Measurements from ENCODE around the gene AKAP12. TPM values are rescaled to one million over a fixed set of nuclear protein-coding genes. Genes with fewer than 3 reads are reported as not detected.

AKAP12 gene
- polyA plus RNA-seq, 2 of the 4 experiments (the other 2 are of a cell fraction), result 32.1 to 192 TPM

DNA sequence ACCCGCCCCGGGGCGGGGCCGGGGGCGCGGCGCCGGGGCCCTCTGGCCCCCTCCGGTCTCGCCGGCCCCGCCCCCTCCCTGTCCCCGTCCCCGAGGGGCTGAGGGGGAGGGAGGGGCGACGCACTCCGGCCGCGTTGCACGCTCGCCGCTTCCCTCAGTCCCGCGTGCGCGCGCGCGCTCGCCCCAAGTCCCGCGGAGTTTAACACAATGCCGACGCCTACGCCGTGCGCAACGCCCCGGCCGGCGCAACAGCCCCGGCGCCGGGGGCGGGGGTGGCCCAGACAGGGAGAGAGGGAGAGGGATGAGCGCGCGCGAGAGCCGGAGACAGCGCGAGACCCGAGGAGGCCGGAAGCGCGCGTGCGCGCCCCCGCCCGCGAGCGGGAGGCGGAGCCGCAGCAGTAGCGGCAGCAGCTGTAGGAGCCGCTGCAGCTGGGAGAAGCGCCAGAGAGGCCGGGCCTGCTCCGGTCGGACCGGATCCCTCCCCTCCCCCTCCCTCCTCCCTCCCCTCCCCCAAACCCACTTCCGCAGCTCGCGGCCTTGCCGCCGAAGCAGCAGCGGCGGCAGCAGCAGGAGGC, 150.6 kb downstream of the AKAP12 start:
- peak overlapping the region; percentile 100 for H3K27ac ChIP-seq
- H3K9me3 ChIP-seq, result no peaks in the 10 kb centered on the region
- H3K4me1 ChIP-seq, result peaks cover 33% of the 10 kb centered on the region
- H3K4me3 ChIP-seq, result peak overlapping the region; percentile 93
- DNase-seq (ENCODE audit: low read depth in 1 of 2, low spot score in 1 of 2), result peak; percentile 74 to 97
- peak overlapping the region; percentile 98; the same call in 2 of the 3 replicates for H3K4me2 ChIP-seq
- TF ChIP-seq TFCP2L1 (CRISPR knock-in tag; IDR thresholded peaks at IDR 0.05) (no peak), CBX8 (IDR thresholded peaks at IDR 0.05) (no peak), MYC (IDR thresholded peaks at IDR 0.05; ENCODE audit: borderline replicate concordance, low read length) (peak; percentile 51), EP300 (IDR thresholded peaks at IDR 0.05) (no peak), KDM5A (IDR thresholded peaks at IDR 0.05) (no peak), EHMT2 (IDR thresholded peaks at IDR 0.05; ENCODE audit: low read depth) (no peak), GATA3 (IDR thresholded peaks at IDR 0.05; ENCODE audit: borderline replicate concordance) (peak; percentile 42; the same call in 1 of the 2 replicates), JUN (IDR thresholded peaks at IDR 0.05) (no peak; a peak in 2 of 5 replicates), FOSL2 (IDR thresholded peaks at IDR 0.05) (no peak), FOSL2 (CRISPR knock-in tag; IDR thresholded peaks at IDR 0.05) (no peak), CHD2 (IDR thresholded peaks at IDR 0.05; ENCODE audit: low read length, partially characterized antibody) (peak; percentile 92), NPAS2 (CRISPR knock-in tag; IDR thresholded peaks at IDR 0.05; ENCODE audit: borderline replicate concordance) (no peak), RCOR1 (IDR thresholded peaks at IDR 0.05; ENCODE audit: low read depth, low read length) (no peak), MAFK (IDR thresholded peaks at IDR 0.05; ENCODE audit: partially characterized antibody) (no peak), JUNB (IDR thresholded peaks at IDR 0.05) (no peak), ZFP36 (IDR thresholded peaks at IDR 0.05; ENCODE audit: borderline replicate concordance, partially characterized antibody) (no peak), RARB (CRISPR knock-in tag; IDR thresholded peaks at IDR 0.05) (no peak), SREBF2 (IDR thresholded peaks at IDR 0.05) (no peak)
- TF ChIP-seq, protein P1, sequence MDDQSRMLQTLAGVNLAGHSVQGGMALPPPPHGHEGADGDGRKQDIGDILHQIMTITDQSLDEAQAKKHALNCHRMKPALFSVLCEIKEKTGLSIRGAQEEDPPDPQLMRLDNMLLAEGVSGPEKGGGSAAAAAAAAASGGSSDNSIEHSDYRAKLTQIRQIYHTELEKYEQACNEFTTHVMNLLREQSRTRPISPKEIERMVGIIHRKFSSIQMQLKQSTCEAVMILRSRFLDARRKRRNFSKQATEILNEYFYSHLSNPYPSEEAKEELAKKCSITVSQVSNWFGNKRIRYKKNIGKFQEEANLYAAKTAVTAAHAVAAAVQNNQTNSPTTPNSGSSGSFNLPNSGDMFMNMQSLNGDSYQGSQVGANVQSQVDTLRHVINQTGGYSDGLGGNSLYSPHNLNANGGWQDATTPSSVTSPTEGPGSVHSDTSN (IDR thresholded peaks at IDR 0.05), result no peak
- TF ChIP-seq, protein P2, sequence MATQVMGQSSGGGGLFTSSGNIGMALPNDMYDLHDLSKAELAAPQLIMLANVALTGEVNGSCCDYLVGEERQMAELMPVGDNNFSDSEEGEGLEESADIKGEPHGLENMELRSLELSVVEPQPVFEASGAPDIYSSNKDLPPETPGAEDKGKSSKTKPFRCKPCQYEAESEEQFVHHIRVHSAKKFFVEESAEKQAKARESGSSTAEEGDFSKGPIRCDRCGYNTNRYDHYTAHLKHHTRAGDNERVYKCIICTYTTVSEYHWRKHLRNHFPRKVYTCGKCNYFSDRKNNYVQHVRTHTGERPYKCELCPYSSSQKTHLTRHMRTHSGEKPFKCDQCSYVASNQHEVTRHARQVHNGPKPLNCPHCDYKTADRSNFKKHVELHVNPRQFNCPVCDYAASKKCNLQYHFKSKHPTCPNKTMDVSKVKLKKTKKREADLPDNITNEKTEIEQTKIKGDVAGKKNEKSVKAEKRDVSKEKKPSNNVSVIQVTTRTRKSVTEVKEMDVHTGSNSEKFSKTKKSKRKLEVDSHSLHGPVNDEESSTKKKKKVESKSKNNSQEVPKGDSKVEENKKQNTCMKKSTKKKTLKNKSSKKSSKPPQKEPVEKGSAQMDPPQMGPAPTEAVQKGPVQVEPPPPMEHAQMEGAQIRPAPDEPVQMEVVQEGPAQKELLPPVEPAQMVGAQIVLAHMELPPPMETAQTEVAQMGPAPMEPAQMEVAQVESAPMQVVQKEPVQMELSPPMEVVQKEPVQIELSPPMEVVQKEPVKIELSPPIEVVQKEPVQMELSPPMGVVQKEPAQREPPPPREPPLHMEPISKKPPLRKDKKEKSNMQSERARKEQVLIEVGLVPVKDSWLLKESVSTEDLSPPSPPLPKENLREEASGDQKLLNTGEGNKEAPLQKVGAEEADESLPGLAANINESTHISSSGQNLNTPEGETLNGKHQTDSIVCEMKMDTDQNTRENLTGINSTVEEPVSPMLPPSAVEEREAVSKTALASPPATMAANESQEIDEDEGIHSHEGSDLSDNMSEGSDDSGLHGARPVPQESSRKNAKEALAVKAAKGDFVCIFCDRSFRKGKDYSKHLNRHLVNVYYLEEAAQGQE (IDR thresholded peaks at IDR 0.05), result peak; percentile 91
- TF ChIP-seq, protein P3, sequence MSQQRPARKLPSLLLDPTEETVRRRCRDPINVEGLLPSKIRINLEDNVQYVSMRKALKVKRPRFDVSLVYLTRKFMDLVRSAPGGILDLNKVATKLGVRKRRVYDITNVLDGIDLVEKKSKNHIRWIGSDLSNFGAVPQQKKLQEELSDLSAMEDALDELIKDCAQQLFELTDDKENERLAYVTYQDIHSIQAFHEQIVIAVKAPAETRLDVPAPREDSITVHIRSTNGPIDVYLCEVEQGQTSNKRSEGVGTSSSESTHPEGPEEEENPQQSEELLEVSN (IDR thresholded peaks at IDR 0.05; ENCODE audit: borderline replicate concordance, low read depth), result no peak
- TF ChIP-seq, protein P4, sequence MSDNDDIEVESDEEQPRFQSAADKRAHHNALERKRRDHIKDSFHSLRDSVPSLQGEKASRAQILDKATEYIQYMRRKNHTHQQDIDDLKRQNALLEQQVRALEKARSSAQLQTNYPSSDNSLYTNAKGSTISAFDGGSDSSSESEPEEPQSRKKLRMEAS (IDR thresholded peaks at IDR 0.05), result peak; percentile 60
- TF ChIP-seq, protein P5, sequence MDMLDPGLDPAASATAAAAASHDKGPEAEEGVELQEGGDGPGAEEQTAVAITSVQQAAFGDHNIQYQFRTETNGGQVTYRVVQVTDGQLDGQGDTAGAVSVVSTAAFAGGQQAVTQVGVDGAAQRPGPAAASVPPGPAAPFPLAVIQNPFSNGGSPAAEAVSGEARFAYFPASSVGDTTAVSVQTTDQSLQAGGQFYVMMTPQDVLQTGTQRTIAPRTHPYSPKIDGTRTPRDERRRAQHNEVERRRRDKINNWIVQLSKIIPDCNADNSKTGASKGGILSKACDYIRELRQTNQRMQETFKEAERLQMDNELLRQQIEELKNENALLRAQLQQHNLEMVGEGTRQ (IDR thresholded peaks at IDR 0.05), result no peak
- TF ChIP-seq, protein P6, sequence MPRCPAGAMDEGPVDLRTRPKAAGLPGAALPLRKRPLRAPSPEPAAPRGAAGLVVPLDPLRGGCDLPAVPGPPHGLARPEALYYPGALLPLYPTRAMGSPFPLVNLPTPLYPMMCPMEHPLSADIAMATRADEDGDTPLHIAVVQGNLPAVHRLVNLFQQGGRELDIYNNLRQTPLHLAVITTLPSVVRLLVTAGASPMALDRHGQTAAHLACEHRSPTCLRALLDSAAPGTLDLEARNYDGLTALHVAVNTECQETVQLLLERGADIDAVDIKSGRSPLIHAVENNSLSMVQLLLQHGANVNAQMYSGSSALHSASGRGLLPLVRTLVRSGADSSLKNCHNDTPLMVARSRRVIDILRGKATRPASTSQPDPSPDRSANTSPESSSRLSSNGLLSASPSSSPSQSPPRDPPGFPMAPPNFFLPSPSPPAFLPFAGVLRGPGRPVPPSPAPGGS (IDR thresholded peaks at IDR 0.05), result no peak
- WGBS (ENCODE audit: missing lambda C conversion rate), result 6% methylated on average over 9 of the region's 79 CpGs
- ChIA-PET POLR2A (interaction anchor here (0.6 to 1.9 kb wide), 8 partner anchors 10 to 322 kb away, joined by 3 to 19 read pairs (median 3); partner anchors contain the start of gene RMND1), CTCF (interaction anchor here (1.1 kb wide), 1 partner anchor 15 kb away, joined by 3 read pairs; no protein-coding TSS in a partner anchor)
- FAIRE-seq, result no peak
- peak; percentile 73 to 93 for ATAC-seq
